HepG2 (cell line): ENCODE data around the gene ARPC3. TPM values are rescaled to one million over a fixed set of nuclear protein-coding genes. Genes with fewer than 3 reads are reported as not detected.

Source experiments
- ARID2 ChIP-seq: sonication (generic); formaldehyde crosslinking; IDR thresholded peaks from 2 replicates; pipeline ENCODE4 v1.8.1; 2022; ENCODE audit warnings: mild to moderate bottlenecking, missing genetic modification reagents, borderline replicate concordance
- ASH2L ChIP-seq: fragments of 300-600, 200-600 bp; sonication (generic); IDR thresholded peaks from 2 replicates; pipeline ENCODE4 v1.7.0; 2017; ENCODE audit warnings: low read depth, mild to moderate bottlenecking, moderate library complexity, mixed read lengths, low read length; ENCODE audit not compliant: insufficient read length
- FOXK1 ChIP-seq: sonication (generic); formaldehyde crosslinking; IDR thresholded peaks from 2 replicates; pipeline ENCODE4 v1.4.0; 2020; ENCODE audit warnings: low read depth, missing genetic modification reagents, borderline replicate concordance
- GFI1 ChIP-seq: sonication (generic); formaldehyde crosslinking; IDR thresholded peaks from 2 replicates; pipeline ENCODE4 v1.5.0; 2020; ENCODE audit warnings: missing genetic modification reagents, mild to moderate bottlenecking, borderline replicate concordance
- HDAC6 ChIP-seq: fragments of 200-600 bp; sonication (generic); IDR thresholded peaks from 2 replicates; pipeline ENCODE4 v1.7.0; 2017; ENCODE audit warnings: mild to moderate bottlenecking, antibody characterized with exemption, low read length, low read depth
- KDM4B ChIP-seq: sonication (generic); formaldehyde crosslinking; IDR thresholded peaks from 2 replicates; pipeline ENCODE4 v1.4.0; 2020; ENCODE audit warnings: missing genetic modification reagents
- MAF1 ChIP-seq: sonication (generic); formaldehyde crosslinking; IDR thresholded peaks from 2 replicates; pipeline ENCODE4 v1.5.0; 2020; ENCODE audit warnings: missing genetic modification reagents, borderline replicate concordance
- NFIC ChIP-seq: IDR thresholded peaks from 2 replicates; pipeline ENCODE4 v1.6.1; 2012; ENCODE audit warnings: mild to moderate bottlenecking, low read length, inconsistent platforms
- RBFOX2 ChIP-seq: fragments of 200-400 bp; formaldehyde crosslinking; IDR thresholded peaks from 2 replicates; pipeline ENCODE4 v1.6.1; 2017; ENCODE audit warnings: low read depth, mild to moderate bottlenecking, low read length
- RBM22 ChIP-seq: fragments of 200-400 bp; formaldehyde crosslinking; optimal IDR thresholded peaks from 2 replicates; pipeline ENCODE3; 2017; ENCODE audit warnings: mild to moderate bottlenecking, low read length, moderate library complexity
- SCMH1 ChIP-seq: sonication (generic); formaldehyde crosslinking; IDR thresholded peaks from 2 replicates; pipeline ENCODE4 v1.9.0; 2021; ENCODE audit warnings: missing genetic modification reagents, mild to moderate bottlenecking, borderline replicate concordance
- TSC22D2 ChIP-seq: sonication (generic); formaldehyde crosslinking; IDR thresholded peaks from 2 replicates; pipeline ENCODE4 v1.5.1; 2020; ENCODE audit warnings: missing genetic modification reagents, mild to moderate bottlenecking, borderline replicate concordance
- ZFP36 ChIP-seq: fragments of 150-350 bp; IDR thresholded peaks from 2 replicates; pipeline ENCODE4 v1.6.1; 2018; ENCODE audit warnings: borderline replicate concordance, low read length, low read depth; ENCODE audit not compliant: partially characterized antibody
- ZNF160 ChIP-seq: sonication (generic); formaldehyde crosslinking; IDR thresholded peaks from 2 replicates; pipeline ENCODE4 v1.8.0; 2022; ENCODE audit warnings: mild to moderate bottlenecking, inconsistent platforms, missing genetic modification reagents
- ZNF224 ChIP-seq: sonication (generic); formaldehyde crosslinking; IDR thresholded peaks from 2 replicates; pipeline ENCODE4 v1.5.0; 2020; ENCODE audit warnings: mild to moderate bottlenecking, missing genetic modification reagents
- ZNF225 ChIP-seq: sonication (generic); formaldehyde crosslinking; IDR thresholded peaks from 2 replicates; pipeline ENCODE4 v1.4.0; 2020; ENCODE audit warnings: mild to moderate bottlenecking, missing genetic modification reagents
- ZNF563 ChIP-seq: sonication (generic); formaldehyde crosslinking; IDR thresholded peaks from 2 replicates; pipeline ENCODE4 v1.8.0; 2022; ENCODE audit warnings: mild to moderate bottlenecking, moderate library complexity, missing genetic modification reagents
- ZNF577 ChIP-seq: sonication (generic); formaldehyde crosslinking; IDR thresholded peaks from 2 replicates; pipeline ENCODE4 v1.4.0; 2020; ENCODE audit warnings: mild to moderate bottlenecking, low read depth, missing genetic modification reagents, borderline replicate concordance
- ZNF615 ChIP-seq: sonication (generic); formaldehyde crosslinking; IDR thresholded peaks from 2 replicates; pipeline ENCODE4 v1.5.0; 2020; ENCODE audit warnings: mild to moderate bottlenecking, missing genetic modification reagents, borderline replicate concordance
- ZSCAN29 ChIP-seq: sonication (generic); formaldehyde crosslinking; conservative IDR thresholded peaks from 2 replicates; pipeline ENCODE4 v1.4.0; 2020; ENCODE audit warnings: mild to moderate bottlenecking, missing genetic modification reagents
- polyA plus RNA-seq, 8 experiments: library from polyadenylated mRNA; depleted of rRNA in 3 of 8; stranded (reverse) in 7 of 8; unstranded in 1 of 8; fragments of >200 nt; fragmentation: Illumina TruSeq in 4 of 8; extraction: Trizol in 4 of 8; gene quantifications; 2 replicates each; pipeline versions ENCODE4 v1.2.1 to v1.2.3, GENCODE V29; 2011 to 2016; ENCODE audit warnings: low read depth in 4 of 8, missing spikeins in 1 of 8, mixed read lengths in 1 of 8; ENCODE audit not compliant: insufficient read depth in 1 of 8
- total RNA-seq, 5 experiments: library from RNA; depleted of rRNA; stranded (reverse); fragments of >200 nt; fragmentation: Illumina TruSeq; extraction: Trizol; gene quantifications; 2 replicates each; pipeline ENCODE4 v1.2.3, GENCODE V29; 2016; ENCODE audit warnings: low read depth in 1 of 5
- TF ChIP-seq, protein P1 (sequence below): IDR thresholded peaks from 2 replicates; pipeline ENCODE4 v1.6.1; 2016; ENCODE audit warnings: low read depth, missing genetic modification reagents, missing compliant biosample characterization
- TF ChIP-seq, protein P2 (sequence below): IDR thresholded peaks from 2 replicates; pipeline ENCODE4 v1.6.1; 2016; ENCODE audit warnings: low read depth, control low read depth

ARPC3 gene
- total and polyA plus RNA-seq, 2 of the 13 experiments (the other 11 are each of a cell fraction or from before 2014, with no cell fraction given) = 32.7 to 234 TPM

DNA sequence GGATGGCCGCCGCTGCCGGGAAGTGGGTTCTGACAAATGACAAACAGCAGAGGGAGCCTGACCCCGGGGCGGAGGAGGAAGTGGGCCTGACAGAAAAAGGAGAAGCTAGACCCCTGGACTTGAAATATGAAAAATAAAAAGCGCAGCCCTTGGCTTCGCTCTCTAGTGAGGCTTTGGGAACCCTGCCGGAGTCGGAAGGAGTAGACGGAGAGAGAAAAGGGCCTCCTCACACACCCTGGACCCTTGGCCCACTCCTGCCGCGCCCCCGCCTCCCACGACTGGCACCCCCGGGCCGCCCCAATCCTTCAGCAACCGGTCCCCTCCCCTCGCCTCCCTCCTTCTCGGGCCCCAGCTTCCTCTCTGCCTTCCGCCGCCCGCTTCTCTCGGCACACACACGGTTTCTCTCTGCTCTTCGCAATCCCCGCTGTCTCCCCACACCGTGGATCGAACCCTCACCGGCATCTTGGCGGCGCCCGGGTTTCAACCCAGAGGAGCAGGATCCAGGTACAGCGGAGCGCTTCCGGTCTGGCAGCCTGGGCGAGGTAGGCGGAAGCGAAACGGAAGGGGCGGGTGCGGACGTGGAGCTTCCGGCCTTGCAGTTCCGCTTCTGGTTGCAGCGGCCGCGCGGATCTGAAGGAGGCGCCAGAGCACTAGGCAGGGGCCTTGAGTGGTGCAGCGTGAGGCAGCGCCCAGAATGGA is at the start of gene ARPC3 (continued):
- TF ChIP-seq ARID2 (CRISPR knock-in tag) = 0 out of 2 replicates have a peak, but pooled peaks have one; percentile 16
- peak; percentile 21; the same call in 1 of the 2 replicates for TF ChIP-seq ZNF160 (CRISPR knock-in tag)
- peak; percentile 60; the same call in 1 of the 2 replicates for TF ChIP-seq KDM4B (CRISPR knock-in tag)
- peak; percentile 83; the same call in 1 of the 2 replicates for TF ChIP-seq ZNF225 (CRISPR knock-in tag)
- TF ChIP-seq, protein P1, sequence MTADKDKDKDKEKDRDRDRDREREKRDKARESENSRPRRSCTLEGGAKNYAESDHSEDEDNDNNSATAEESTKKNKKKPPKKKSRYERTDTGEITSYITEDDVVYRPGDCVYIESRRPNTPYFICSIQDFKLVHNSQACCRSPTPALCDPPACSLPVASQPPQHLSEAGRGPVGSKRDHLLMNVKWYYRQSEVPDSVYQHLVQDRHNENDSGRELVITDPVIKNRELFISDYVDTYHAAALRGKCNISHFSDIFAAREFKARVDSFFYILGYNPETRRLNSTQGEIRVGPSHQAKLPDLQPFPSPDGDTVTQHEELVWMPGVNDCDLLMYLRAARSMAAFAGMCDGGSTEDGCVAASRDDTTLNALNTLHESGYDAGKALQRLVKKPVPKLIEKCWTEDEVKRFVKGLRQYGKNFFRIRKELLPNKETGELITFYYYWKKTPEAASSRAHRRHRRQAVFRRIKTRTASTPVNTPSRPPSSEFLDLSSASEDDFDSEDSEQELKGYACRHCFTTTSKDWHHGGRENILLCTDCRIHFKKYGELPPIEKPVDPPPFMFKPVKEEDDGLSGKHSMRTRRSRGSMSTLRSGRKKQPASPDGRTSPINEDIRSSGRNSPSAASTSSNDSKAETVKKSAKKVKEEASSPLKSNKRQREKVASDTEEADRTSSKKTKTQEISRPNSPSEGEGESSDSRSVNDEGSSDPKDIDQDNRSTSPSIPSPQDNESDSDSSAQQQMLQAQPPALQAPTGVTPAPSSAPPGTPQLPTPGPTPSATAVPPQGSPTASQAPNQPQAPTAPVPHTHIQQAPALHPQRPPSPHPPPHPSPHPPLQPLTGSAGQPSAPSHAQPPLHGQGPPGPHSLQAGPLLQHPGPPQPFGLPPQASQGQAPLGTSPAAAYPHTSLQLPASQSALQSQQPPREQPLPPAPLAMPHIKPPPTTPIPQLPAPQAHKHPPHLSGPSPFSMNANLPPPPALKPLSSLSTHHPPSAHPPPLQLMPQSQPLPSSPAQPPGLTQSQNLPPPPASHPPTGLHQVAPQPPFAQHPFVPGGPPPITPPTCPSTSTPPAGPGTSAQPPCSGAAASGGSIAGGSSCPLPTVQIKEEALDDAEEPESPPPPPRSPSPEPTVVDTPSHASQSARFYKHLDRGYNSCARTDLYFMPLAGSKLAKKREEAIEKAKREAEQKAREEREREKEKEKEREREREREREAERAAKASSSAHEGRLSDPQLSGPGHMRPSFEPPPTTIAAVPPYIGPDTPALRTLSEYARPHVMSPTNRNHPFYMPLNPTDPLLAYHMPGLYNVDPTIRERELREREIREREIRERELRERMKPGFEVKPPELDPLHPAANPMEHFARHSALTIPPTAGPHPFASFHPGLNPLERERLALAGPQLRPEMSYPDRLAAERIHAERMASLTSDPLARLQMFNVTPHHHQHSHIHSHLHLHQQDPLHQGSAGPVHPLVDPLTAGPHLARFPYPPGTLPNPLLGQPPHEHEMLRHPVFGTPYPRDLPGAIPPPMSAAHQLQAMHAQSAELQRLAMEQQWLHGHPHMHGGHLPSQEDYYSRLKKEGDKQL = no peak
- TF ChIP-seq ZSCAN29 (CRISPR knock-in tag) = peak; percentile 19; the same call in 1 of the 2 replicates
- no peak for TF ChIP-seq RBM22
- TF ChIP-seq TSC22D2 = peak; percentile 49; the same call in 1 of the 2 replicates
- peak; percentile 63; the same call in 1 of the 2 replicates for TF ChIP-seq FOXK1 (CRISPR knock-in tag)
- no peak for TF ChIP-seq HDAC6
- TF ChIP-seq NFIC = no peak
- peak; percentile 72 for TF ChIP-seq ASH2L
- TF ChIP-seq GFI1 (CRISPR knock-in tag) = no peak
- TF ChIP-seq MAF1 (CRISPR knock-in tag) = no peak
- TF ChIP-seq ZNF563 (CRISPR knock-in tag) = peak; percentile 31; the same call in 1 of the 2 replicates
- TF ChIP-seq ZNF577 (CRISPR knock-in tag) = no peak
- no peak for TF ChIP-seq SCMH1
- no peak for TF ChIP-seq ZFP36
- TF ChIP-seq ZNF224 = 0 out of 2 replicates have a peak, but pooled peaks have one; percentile 14
- peak; percentile 95 for TF ChIP-seq RBFOX2
- TF ChIP-seq ZNF615 (CRISPR knock-in tag) = no peak
- TF ChIP-seq, protein P2, sequence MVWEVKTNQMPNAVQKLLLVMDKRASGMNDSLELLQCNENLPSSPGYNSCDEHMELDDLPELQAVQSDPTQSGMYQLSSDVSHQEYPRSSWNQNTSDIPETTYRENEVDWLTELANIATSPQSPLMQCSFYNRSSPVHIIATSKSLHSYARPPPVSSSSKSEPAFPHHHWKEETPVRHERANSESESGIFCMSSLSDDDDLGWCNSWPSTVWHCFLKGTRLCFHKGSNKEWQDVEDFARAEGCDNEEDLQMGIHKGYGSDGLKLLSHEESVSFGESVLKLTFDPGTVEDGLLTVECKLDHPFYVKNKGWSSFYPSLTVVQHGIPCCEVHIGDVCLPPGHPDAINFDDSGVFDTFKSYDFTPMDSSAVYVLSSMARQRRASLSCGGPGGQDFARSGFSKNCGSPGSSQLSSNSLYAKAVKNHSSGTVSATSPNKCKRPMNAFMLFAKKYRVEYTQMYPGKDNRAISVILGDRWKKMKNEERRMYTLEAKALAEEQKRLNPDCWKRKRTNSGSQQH (CRISPR knock-in tag) = no peak; the same call in none of the 2 replicates
